Measurements from ENCODE around the gene SIGLEC11. TPM values are rescaled to one million over a fixed set of nuclear protein-coding genes. Genes with fewer than 3 reads are reported as not detected.
"Not testable (repeated sequence)": the region's sequence is repeated elsewhere in the genome, so short reads cannot be mapped to it uniquely, and the experiment has no call there.

SIGLEC11 gene
- total RNA-seq, 1 donor from 2014 or later = not detected

DNA sequence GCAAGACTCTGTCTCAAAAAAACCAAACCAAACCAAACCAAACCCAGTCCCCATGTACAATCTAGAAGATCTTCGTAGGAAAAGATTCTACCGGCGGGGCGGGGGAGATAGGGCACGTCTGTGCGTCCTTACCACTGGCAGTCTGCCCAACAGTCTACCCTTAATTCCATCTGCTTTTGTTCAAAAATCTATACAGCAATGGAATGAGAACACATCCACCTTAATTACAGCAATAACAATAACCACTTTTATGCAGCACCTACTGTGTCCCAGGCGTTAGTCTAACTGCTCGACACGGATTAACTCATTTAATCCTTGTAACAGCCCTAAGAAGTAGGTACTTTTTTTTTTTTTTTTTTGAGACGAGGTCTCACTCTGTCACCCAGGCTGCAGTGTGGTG lies 34.5 kb downstream of the SIGLEC11 start:
- no peak for DNase-seq (ENCODE audit: low read depth)

DNA sequence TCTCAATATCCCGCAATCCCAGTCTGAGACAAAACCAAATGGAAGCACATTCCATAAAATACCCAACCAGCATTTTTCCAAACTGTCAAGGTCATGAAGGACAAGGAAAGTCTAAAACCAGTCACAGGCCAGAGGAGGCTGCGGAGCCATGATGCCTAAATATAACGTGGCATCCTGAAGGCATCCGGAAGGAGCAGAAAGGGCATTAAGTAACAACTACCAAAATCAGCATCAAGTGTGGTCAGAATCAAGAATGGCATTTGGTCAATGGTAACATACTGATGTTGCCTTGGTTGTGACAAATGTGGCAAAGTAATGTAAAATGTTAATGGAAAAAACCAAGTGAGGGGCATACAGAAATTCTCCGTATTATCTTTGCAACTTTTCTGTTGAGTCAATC lies 35.5 kb downstream of the SIGLEC11 start:
- DNase-seq (ENCODE audit: low read depth) = no peak

DNA sequence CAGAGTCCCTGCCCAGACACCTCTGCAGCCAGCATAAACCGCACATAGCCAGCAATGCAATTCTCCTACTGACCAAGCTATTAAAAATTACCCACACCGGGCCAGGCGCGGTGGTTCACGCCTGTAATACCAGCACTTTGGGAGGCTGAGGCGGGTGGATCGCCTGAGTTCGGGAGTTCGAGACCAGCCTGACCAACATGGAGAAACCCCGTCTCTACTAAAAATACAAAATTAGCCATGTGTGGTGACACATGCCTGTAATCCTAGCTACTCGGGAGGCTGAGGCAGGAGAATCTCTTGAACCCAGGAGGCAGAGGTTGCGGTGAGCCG lies 36.1 kb downstream of the SIGLEC11 start:
- DNase-seq (ENCODE audit: low read depth) = not testable (repeated sequence)

DNA sequence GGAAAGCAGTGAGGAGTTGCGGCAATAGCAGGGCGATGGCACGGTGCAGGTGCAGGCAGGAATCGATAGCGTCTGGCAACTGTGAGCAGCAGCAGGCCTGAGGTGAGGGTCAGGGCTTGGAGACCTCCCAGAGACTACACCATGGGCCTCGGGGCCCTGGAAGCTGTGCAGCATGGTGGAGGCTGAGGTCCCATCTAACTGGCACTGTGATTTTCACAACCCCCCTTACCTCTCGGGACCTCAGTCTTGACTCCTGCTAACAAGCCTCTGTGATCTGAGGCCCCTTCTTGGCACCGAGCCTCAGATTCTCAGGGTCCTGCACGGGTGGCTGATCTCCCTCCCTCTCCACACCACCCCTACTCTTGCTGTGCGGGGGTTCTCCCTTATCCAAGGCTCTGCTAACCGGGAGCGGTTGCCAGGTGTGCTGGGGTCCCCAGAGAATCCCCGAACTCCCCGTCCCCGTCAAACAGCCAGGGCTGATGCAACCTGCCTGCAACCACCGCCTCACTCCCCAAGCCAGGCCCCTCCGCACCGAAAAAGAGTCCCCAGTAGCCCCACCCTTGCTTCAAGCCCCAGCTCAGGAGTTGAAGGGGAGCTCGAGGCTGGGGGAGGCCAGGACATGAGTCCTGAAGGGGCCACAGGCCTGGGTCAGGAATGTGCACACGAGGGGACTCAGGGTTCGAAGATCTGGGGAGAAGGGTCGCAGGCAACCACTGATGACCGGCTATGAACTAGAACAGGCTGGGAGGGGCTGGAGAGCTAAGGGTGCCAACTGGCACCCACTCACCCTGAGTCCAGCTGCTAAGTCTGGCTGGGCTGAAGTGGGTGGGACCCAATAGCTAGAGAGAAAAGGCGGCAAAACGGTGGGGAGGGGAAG lies 36.7 kb downstream of the SIGLEC11 start:
- DNase-seq (ENCODE audit: low read depth) = no peak

DNA sequence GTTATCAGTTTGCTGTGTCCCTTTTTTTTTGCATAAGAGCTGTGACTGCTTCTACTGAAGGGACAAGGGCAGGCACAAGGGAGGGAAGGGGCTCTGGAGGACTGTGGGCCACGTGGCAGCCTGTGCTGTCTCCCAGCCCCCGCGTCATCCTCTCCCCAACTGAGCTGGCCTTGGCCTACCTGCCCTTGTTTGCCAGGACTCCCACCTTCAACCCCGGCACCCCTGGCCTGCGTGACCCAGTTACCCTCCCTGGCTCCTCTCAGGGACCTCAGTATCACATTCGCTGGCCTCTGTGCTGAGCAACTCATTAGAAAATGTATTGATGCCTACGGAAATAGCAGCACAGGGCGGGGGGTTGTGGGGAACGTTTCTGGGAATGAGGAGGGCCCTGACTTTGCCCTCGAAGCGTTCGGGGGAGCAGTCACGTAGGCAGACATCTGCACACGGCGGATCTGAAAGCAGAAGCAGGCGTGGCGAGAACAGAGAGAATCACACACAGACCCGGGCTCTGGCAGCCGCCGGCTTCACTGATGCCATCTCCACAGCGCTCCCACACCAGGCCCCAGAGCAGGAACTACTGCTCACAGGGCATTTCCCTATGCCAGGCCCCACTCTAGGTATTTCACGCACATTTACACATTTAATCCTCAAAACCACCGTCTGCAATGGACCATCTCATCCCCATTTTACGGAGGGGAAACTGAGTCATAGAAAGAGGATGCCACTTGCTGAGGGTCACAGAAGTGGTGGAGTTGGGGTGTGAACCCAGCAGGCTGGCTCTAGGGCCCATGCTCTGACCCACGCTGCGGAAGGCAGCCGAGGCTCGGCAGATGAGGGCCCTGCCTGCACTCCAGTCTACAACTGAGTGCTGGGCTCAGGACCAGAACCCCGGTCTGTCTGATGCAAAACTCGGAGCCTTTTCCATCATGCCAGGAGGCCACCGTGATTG lies 37.6 kb downstream of the SIGLEC11 start:
- no peak for DNase-seq (ENCODE audit: low read depth)

DNA sequence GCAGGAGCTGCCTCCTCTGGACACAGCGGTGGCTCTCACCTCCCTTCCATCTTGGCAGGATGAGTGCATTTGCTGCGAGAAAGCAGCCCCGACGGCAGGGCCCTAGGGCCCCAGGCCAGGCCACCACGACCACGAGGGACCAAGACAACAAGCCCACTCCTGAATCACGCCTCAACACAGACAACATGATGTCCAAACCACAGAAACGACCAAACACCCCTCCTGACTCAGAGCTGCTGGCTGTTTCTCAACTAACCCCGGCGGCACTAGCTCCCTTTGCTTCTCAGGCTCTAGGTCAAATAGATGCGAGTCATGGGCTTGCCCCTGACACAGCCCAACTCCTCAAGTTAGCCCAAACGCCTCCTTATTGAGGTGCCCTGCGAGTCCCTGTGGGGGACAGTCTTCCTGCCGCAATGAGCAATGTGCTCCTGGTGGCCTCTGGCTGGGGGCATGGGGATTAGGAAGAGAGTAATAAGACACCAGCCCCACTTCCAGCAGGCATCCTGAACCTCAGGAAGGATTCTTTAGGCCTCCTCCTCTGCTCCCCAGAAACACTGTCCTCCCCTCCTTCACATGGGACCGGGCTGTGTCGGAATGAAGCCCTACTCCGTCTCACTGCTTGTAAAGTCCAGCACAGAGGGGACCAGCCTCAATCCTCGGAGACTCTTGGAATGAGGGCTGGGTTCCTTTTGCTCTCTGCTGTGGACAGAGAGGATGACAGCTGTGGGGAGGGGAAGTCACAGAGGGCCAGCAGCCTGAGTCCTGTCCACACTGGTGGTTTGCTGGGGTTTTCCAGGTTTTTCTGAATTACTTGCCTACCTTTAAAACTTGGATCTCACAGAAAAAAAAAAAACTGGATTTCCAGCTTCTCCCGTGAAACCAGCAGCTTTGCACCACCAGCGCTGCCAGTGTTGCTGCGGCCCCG lies 38.8 kb downstream of the SIGLEC11 start:
- peak; percentile 66 for DNase-seq (ENCODE audit: low read depth)

DNA sequence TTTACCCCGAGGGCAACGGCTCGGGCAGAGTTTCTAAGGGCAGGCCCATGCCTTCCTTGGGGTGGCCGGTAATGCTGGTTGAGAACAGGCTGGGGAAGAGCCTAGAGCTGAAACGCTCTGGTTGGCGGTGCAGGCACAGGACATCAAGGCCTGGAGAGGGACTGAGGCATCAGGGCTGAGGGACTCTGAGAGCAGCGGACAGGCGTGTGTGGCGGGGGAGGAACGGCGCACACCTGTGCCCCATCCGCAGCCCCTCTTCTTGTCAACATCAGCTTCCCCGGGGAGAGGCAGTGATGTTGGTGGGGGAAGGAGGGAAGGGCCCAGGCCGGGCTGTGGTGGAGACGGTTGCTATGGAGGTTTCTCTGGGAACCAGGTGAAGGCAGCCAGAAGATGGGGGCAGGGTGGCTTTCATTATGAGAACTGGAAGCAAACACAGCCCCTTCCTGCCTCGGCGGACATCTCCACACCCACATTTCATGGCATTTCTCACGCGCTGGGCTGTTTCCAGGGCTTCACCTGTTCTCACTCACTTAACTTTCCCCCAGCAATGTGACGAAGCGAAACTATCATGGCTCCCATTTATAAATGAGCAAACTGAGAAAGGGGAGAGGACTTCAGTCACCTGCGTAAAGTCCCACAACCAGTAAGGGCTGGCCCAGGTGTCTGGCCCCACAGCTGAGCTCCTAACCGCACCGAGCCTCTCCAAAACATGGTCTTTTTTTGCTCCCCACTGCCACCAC lies 40.2 kb downstream of the SIGLEC11 start:
- no peak for DNase-seq (ENCODE audit: low read depth)

DNA sequence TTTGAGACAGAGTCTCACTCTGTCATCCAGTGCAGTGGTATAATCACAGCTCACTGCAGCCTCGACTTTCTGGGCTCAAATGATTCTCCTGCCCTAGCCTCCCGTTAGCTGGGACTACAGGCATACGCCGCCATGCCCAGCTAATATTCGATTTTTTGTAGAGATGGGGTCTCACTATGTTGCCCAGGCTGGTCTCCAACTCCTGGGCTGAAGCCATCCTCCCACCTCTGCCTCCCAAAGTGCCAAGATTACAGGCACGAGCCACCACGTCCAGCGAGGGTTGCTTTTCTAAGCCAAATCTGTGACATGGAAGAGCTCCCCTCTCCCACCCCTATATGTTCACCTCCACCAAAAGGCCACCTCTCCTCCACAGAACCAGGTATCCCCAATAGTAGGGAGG lies 42.9 kb downstream of the SIGLEC11 start:
- DNase-seq (ENCODE audit: low read depth) = no peak

DNA sequence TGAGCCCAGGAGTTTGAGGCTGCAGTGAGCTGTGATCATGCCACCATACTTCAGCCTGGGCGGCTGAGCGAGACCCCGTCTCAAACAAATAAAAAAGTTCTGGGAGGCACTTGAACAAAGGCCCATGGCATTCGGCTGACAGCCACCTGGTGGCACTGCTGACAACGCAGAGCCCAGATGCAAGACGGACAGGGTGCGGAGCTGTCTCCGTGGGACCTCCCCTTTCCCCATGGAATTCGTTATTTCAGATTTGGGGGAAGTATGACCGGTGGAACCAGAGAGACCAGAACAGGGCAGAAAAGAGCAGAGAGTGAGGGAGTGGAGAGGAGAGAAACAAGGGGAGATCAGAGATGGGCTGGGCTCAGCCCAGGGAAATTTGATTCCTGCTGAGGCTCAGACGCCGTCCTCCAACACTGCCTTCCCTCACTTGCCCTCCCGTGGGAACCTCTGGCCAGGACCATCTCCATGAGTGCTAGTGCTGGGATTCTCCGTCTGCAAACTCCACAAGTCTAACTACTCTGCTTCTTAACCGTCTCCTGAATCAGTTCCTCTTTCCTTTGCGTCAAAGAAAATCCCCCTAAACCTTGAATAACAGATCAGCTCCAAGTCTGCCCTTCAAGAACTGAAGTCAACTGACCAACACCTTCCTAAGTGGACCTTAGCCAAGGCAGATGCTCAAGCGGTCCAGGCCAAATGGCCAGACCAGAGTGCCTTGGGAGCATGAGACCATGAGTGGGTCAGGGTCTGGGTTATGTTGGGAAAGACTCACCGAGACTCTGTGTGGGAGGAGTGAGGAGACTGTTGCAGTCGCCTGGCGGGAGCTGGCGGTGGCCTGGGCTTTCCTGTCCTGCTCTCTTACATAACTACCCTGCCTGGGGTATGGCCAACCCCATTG lies 43.9 kb downstream of the SIGLEC11 start:
- DNase-seq (ENCODE audit: low read depth) = no peak

DNA sequence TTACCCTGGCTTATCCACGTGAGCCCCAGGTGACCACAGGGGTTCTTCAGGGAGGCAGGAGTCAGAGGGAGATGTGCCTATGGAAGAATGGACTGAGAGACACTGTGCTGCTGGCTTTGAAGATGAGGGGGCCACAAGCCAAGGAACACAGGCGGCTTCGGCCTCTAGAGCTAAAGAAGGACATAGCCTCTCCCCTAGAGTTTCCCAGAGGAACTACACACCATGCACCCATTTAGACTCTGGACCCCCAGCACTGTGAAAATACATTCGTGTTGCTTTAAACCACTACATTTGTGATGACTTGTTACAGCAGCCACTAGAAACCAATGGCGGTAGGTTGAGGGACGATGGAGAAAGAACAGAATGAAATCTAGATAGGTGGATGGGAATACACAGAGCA lies 45.7 kb downstream of the SIGLEC11 start:
- DNase-seq (ENCODE audit: low read depth) = no peak

DNA sequence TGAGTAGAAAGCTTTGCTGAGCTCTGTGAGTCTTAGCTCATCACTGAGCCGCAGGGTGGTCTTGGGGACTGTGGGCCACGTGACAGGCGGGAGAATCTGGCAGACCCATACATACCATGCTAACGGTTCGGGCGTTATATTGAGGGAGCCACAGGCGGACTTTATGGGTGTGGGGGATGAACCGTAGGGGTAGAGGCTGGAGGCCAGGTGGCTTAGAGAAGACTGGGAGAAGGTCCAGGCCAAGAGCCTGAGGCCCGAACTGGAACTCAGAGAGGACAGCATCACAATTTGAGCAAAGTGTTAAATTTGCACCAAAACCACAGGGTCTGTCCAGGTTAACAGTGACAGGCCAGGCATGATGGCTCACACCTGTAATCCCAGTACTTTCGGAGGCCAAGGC lies 47.3 kb downstream of the SIGLEC11 start:
- DNase-seq (ENCODE audit: low read depth) = no peak

DNA sequence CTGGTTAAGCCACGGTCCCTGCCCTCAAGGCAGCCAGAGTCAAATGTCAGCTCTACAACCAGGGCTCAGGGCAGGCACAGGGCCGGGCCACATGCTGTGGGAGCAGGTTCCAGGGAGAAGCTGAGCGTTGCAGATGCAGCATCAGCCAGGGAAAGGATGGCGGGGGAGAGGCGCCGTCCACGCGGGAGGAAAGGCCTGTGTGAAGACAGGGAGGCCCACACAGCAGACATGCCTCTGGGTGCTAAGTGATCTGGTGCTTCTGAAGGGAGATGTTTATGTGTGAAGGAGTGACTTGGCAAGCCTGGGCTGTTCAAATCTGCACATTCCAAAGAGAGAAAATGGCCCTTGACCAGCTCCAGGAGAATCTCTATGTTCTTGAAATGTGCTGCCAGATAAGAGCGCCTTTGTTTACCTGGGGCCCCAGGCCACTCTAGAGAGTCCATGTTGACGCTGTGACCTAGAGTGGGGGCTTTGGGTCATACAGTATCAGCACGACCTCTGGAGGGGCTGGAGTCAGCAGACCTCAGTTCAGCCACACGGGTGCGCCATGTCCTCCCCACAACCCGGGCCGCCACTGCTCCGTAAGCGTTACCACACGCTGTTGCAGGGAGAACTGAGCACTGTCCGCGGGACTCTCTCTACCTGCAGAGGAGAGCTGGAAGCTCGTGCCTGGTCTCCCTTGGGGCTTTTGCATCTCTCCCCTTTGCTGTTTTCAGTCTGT lies 47.8 kb downstream of the SIGLEC11 start:
- DNase-seq (ENCODE audit: low read depth) = no peak

DNA sequence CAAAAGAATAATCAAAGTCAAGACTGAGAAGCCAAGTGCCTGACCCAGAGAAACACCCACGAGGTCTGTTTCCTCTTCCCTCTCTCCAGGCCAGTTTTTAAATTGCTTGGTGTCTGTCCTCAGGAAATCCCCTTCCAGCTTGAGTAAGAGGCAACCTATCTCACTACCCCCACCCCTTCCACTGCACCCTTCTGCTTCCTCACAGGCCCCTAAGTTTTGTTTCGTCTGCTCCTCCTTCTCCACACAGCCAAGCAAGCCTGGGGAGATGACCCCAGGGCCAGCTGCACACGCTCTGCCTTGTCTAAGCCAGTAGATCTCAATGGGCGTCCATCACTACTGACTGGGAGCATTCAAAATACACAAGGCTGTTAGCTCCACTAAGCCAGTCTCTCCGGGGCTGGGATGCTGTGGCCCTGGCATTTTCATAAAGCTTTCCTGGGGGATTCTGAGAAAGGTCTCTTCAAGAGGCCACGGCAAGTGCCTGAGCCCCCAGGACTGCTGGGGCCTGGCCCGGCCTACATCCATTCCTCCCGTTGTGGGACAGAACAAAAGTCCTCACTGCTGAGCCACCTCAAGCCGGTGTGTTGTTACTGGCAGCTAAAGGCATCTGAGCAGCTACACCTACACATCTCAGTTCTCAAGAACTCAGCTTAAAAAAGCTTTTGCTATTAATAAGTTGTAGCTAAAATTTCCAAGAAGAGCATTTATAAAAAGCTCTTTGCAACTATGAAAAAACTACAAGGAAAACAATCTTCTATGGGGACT lies 49.4 kb downstream of the SIGLEC11 start:
- no peak for DNase-seq (ENCODE audit: low read depth)

DNA sequence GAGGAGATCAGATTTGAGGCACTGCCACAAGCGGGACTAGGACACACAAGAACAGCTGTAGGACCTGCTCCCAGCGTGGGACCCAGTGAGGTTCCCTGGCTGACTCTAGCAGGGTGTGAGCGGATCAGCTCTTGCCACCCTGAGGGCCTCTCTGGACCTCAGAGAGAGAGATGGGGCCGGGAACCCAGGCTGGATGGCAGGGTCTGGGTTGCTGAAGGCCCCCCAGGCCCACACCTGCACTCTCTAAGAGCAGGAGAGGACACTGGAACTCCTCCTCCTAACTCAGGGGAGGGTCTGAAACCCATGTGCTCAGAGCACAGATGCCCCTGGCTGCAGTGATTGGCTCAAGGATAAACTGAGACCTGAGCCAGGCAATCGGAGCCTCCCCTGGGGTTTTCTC lies 50.8 kb downstream of the SIGLEC11 start:
- no peak for DNase-seq (ENCODE audit: low read depth)

DNA sequence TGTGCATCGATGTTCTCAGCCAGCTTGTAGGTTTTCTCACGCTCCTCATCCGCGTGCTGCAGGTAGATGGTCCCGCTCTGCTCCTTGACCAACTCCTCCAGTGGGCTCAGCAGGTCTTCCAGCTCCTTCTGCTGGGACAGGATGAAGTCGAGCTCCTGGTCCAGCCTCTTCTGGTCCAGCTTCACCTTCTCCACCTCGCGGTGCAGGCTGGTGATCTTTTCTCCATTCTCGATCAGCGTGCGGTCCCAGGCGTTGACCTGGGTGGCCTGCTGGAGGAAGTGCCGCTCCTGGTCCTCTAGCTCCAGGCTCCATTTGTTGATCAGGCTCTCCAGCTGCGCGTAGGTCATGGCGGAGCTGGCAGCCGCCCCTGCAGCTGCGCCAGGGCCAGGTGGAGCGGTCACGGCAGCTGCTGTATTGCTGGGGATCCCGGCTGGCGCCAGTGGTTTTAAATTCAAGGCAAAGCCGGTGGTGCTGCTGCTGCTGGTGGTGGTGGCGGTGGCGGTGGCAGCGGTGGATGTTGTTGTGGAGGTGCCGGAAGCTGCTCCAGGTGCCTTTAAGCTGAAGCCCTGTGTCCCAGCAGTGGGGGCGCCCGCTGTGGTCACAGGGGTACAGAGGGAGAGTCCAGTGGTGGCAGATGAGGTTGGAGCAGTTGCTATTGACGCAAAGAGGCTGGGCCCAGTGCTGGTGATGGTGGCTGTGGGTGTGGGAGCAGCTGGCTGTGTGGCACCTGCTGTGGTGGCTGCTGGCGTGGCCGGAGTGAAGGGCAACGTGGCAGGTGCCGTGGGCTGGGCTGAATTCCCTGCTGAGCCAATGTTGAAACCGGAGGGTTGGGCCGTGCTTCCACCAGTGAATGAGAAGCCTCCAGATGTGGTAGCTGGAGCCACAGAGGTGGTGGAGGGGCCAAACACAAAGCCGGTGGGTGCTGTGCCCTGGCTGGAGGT lies 52.2 kb downstream of the SIGLEC11 start:
- DNase-seq (ENCODE audit: low read depth) = no peak

DNA sequence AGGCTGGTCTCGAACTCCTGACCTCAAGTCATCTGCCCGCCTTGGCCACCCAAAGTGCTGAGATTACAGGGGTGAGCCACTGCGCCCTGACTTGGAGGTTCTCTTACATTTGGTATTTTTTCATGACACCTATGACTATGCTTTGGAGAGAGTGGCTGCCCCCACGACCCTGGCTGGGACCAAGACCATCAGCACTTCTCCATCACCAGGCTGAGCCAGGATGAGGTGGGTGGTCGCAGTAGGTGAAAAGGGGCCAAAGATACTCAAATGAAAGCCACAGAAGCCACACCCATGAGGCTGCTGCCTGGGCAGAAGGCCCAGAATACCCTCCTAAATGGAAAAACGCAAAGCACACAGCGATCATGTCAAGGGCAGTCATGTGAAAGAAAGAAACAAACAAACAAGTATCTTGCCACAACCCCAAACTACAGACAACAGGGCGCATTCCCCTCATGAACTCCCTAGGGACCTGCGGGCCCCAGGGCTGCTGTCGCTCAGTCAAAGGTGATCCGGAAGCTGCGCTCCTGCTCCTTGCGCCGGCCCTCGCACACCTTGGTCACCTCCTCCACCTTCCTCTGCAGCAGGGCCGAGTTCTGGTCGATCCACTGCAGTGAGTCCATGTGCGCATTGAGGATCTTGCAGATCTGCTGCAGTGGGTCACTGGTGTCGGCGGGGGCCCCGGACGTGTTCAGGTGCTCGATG lies 53.1 kb downstream of the SIGLEC11 start:
- DNase-seq (ENCODE audit: low read depth) = no peak

All from renal cortical epithelial cell (primary cell).